ENCODE measurements around the gene RDH13. TPM values are rescaled to one million over a fixed set of nuclear protein-coding genes. Genes with fewer than 3 reads are reported as not detected.

RDH13 gene
- polyA plus RNA-seq, 1 experiment, result 6.1 TPM

GRCh38 chr19:55046975-55047622 is 15.8 kb downstream of the RDH13 start:
- Histone ChIP-seq H3K36me3 (ENCODE audit: control insufficient read depth, insufficient read depth, low read length) (peaks cover 10% of the 10 kb centered on the region), H3K4me3 (ENCODE audit: low read depth, low read length) (no peak overlapping the region), H3K27me3 (ENCODE audit: control insufficient read depth, insufficient read depth, low read length) (no peaks in the 10 kb centered on the region)
- POLR2A ChIA-PET, result no interaction called here
- no peak for DNase-seq (ENCODE audit: low read depth)
- CTCF ChIA-PET, result interaction anchor here (0.6 kb wide), 1 partner anchor 157 kb away, joined by 3 read pairs; no protein-coding TSS in a partner anchor
- TF ChIP-seq CTCF (IDR thresholded peaks at IDR 0.05; ENCODE audit: insufficient read depth, low read depth, low read length), result no peak

GRCh38 chr19:55044771-55045716 is 17.9 kb downstream of the RDH13 start:
- CTCF ChIA-PET, result no interaction called here

GRCh38 chr19:55044286-55044685 is 18.7 kb downstream of the RDH13 start:
- H3K4me3 ChIP-seq (ENCODE audit: low read depth, low read length), result no peak overlapping the region
- H3K36me3 ChIP-seq (ENCODE audit: control insufficient read depth, insufficient read depth, low read length), result peaks cover 10% of the 10 kb centered on the region
- TF ChIP-seq CTCF (IDR thresholded peaks at IDR 0.05; ENCODE audit: insufficient read depth, low read depth, low read length), result no peak
- POLR2A ChIA-PET, result no interaction called here
- CTCF ChIA-PET, result no interaction called here
- no peaks in the 10 kb centered on the region for H3K27me3 ChIP-seq (ENCODE audit: control insufficient read depth, insufficient read depth, low read length)
- no peak for DNase-seq (ENCODE audit: low read depth)

More at GRCh38 chr19:55044771-55045716, 17.9 kb downstream of the RDH13 start:
- DNase-seq (ENCODE audit: low read depth), result no peak
- no peak for TF ChIP-seq CTCF (IDR thresholded peaks at IDR 0.05; ENCODE audit: insufficient read depth, low read depth, low read length)
- H3K27me3 ChIP-seq (ENCODE audit: control insufficient read depth, insufficient read depth, low read length), result no peaks in the 10 kb centered on the region
- no peak overlapping the region for H3K4me3 ChIP-seq (ENCODE audit: low read depth, low read length)
- H3K36me3 ChIP-seq (ENCODE audit: control insufficient read depth, insufficient read depth, low read length), result peaks cover 10% of the 10 kb centered on the region
- POLR2A ChIA-PET, result no interaction called here

GRCh38 chr19:55042688-55043087 is 20.3 kb downstream of the RDH13 start:
- H3K36me3 ChIP-seq (ENCODE audit: control insufficient read depth, insufficient read depth, low read length), result peaks cover 9% of the 10 kb centered on the region
- DNase-seq (ENCODE audit: low read depth), result no peak
- CTCF ChIA-PET, result interaction anchor here (0.5 kb wide), 1 partner anchor 452 kb away, joined by 3 read pairs; no protein-coding TSS in a partner anchor
- no peak overlapping the region for H3K4me3 ChIP-seq (ENCODE audit: low read depth, low read length)
- POLR2A ChIA-PET, result no interaction called here
- TF ChIP-seq CTCF (IDR thresholded peaks at IDR 0.05; ENCODE audit: insufficient read depth, low read depth, low read length), result no peak
- H3K27me3 ChIP-seq (ENCODE audit: control insufficient read depth, insufficient read depth, low read length), result no peaks in the 10 kb centered on the region

GRCh38 chr19:55042344-55042678 is 20.6 kb downstream of the RDH13 start:
- Histone ChIP-seq H3K36me3 (ENCODE audit: control insufficient read depth, insufficient read depth, low read length) (peaks cover 7% of the 10 kb centered on the region), H3K27me3 (ENCODE audit: control insufficient read depth, insufficient read depth, low read length) (no peaks in the 10 kb centered on the region), H3K4me3 (ENCODE audit: low read depth, low read length) (no peak overlapping the region)
- no peak for TF ChIP-seq CTCF (IDR thresholded peaks at IDR 0.05; ENCODE audit: insufficient read depth, low read depth, low read length)
- ChIA-PET CTCF (no interaction called here), POLR2A (no interaction called here)
- DNase-seq (ENCODE audit: low read depth), result no peak

All from BJ (cell line).